ENCODE results near the gene FSTL3.

GRCh38 chr19:651991-652390 is 24.2 kb upstream of the FSTL3 start:
- TF ChIP-seq FOXA1 (IDR thresholded peaks at IDR 0.05), result no peak
- no peak for TF ChIP-seq ZNF384 (IDR thresholded peaks at IDR 0.05)
- no peak for TF ChIP-seq LEF1 (IDR thresholded peaks at IDR 0.05; ENCODE audit: borderline replicate concordance)
- no peak for TF ChIP-seq HDGF (IDR thresholded peaks at IDR 0.05; ENCODE audit: borderline replicate concordance)
- TF ChIP-seq ELF4 (IDR thresholded peaks at IDR 0.05), result no peak
- no peak for TF ChIP-seq FOXK2 (IDR thresholded peaks at IDR 0.05)
- no peak for TF ChIP-seq TARDBP (IDR thresholded peaks at IDR 0.05)
- TF ChIP-seq NFRKB (IDR thresholded peaks at IDR 0.05), result no peak

Measured in HEK293T (cell line).